Stimulated activated CD8-positive, alpha-beta memory T cell treated with anti-CD3 and anti-CD28 coated beads, Interleukin-12 subunit alpha, Interleukin-12 subunit beta, amount 100 ng/mL, for 4 hours (primary cell): Measurements from ENCODE around the gene VPS26C.

Source experiments
- DNase-seq: peaks from one replicate; pipeline ENCODE4 v3.0.0-alpha.2; 2020; ENCODE audit warnings: low read depth

Gene VPS26C

GRCh38 chr21:37264808-37265207 is 2.3 kb downstream of the VPS26C start:
- DNase-seq = no peak

GRCh38 chr21:37263827-37264600 is 3.1 kb downstream of the VPS26C start:
- DNase-seq = no peak

GRCh38 chr21:37259426-37259825 is 7.7 kb downstream of the VPS26C start:
- no peak for DNase-seq

GRCh38 chr21:37257967-37258877 is 8.9 kb downstream of the VPS26C start:
- DNase-seq = peak; percentile 64

GRCh38 chr21:37257511-37257966 is 9.6 kb downstream of the VPS26C start:
- DNase-seq = no peak

- DNase-seq = no peak
These were observed 13.1 kb downstream of the VPS26C start for GRCh38 chr21:37253991-37254390.

- DNase-seq = no peak
These were observed 15.9 kb downstream of the VPS26C start for GRCh38 chr21:37251294-37251634.

- no peak for DNase-seq
These were observed 17.8 kb downstream of the VPS26C start for GRCh38 chr21:37249112-37249904.

GRCh38 chr21:37248298-37248697 is 18.8 kb downstream of the VPS26C start:
- no peak for DNase-seq

GRCh38 chr21:37245151-37245550 is 22.0 kb downstream of the VPS26C start:
- DNase-seq = no peak

GRCh38 chr21:37244501-37245095 is 22.5 kb downstream of the VPS26C start:
- DNase-seq = no peak

- DNase-seq = no peak
These were observed 23.2 kb downstream of the VPS26C start for GRCh38 chr21:37243961-37244360.

- no peak for DNase-seq
These were observed 25.7 kb downstream of the VPS26C start for GRCh38 chr21:37241426-37241825.

- no peak for DNase-seq
These were observed 26.2 kb downstream of the VPS26C start for GRCh38 chr21:37240978-37241377.

- no peak for DNase-seq
These were observed 29.4 kb downstream of the VPS26C start for GRCh38 chr21:37237764-37238163.

- no peak for DNase-seq
These were observed 29.8 kb downstream of the VPS26C start for GRCh38 chr21:37237346-37237745.

- DNase-seq = no peak
These were observed 33.5 kb downstream of the VPS26C start for GRCh38 chr21:37233551-37234146.

GRCh38 chr21:37232274-37233018 is 34.7 kb downstream of the VPS26C start:
- DNase-seq = no peak

- DNase-seq = no peak
These were observed 35.5 kb downstream of the VPS26C start for GRCh38 chr21:37231671-37232070.

GRCh38 chr21:37231249-37231645 is 35.9 kb downstream of the VPS26C start:
- DNase-seq = no peak
